Transverse colon (tissue), 4 donors: ENCODE measurements around the gene PSG1.
"Not testable (repeated sequence)": the region's sequence is repeated elsewhere in the genome, so short reads cannot be mapped to it uniquely, and the experiment has no call there.

Experiments
- CTCF ChIP-seq, 5 experiments: fragments of 200-600 bp in 3 of 5; fragments of 450-650 bp in 2 of 5; sonication (generic) in 3 of 5; IDR thresholded peaks; 1 replicate in 2 of 5; 2 replicates in 3 of 5; pipeline ENCODE4 v1.5.1; 2016 to 2017; ENCODE audit warnings: antibody characterized with exemption in 5 of 5, inconsistent platforms in 3 of 5, mild to moderate bottlenecking in 2 of 5, moderate library complexity in 1 of 5
- EP300 ChIP-seq: sonication (generic); formaldehyde crosslinking; IDR thresholded peaks from one replicate; pipeline ENCODE4 v1.6.1; 2017; ENCODE audit warnings: antibody characterized with exemption, low read depth
- POLR2A ChIP-seq: fragments of 450-650 bp; IDR thresholded peaks from one replicate; pipeline ENCODE4 v1.6.1; 2016; ENCODE audit warnings: antibody characterized with exemption, mild to moderate bottlenecking, moderate library complexity
- POLR2AphosphoS5 ChIP-seq, 3 donors: sonication (generic); formaldehyde crosslinking; IDR thresholded peaks; one replicate each; pipeline ENCODE4 v1.6.1; 2016; ENCODE audit warnings: antibody characterized with exemption in 3 of 3

- TF ChIP-seq CTCF (IDR thresholded peaks at IDR 0.05); EP300; POLR2A; POLR2AphosphoS5 (IDR thresholded peaks at IDR 0.05): not testable (repeated sequence)
These were observed 1.1 kb upstream of the PSG1 start for GRCh38 chr19:42880621-42881020.
